GM18505 (cell line): ENCODE measurements around the gene TP53TG5.

Source experiments
- ATAC-seq: cut with Tn5 transposase; IDR thresholded peaks from one replicate; pipeline ENCODE4 v1.9.1; 2021; ENCODE audit not compliant: unreplicated experiment
- POLR2A ChIP-seq: IDR thresholded peaks from 4 replicates; pipeline ENCODE4 v1.6.1; 2011; ENCODE audit warnings: borderline replicate concordance; ENCODE audit not compliant: insufficient read depth, insufficient read length; ENCODE audit errors: extremely low read depth

Gene TP53TG5

GRCh38 chr20:45392733-45393132 is 14.6 kb upstream of the TP53TG5 start:
- TF ChIP-seq POLR2A: no peak
- no peak for ATAC-seq

DNA sequence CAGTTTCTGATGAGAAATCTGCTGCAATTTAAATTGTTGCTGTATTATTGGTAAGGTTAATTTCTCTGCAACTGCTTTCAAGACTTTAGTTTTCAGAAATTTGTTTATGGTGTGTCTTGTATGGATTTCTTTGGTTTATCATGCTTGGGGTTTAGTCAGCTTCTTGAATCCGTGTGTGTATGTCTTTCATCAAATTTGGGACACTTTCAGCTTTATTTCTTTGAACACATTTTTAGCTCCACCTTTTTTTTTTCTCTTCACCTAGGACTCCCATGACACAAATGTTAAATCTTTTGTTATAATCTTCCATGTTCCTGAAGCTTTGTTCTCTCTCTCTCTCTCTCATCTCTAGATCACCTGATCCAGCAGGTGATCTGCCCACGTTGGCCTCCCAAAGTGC is 13.4 kb upstream of the TP53TG5 start:
- no peak for TF ChIP-seq POLR2A
- no peak for ATAC-seq

- no peak for ATAC-seq
- TF ChIP-seq POLR2A: no peak
These were observed 12.8 kb upstream of the TP53TG5 start for GRCh38 chr20:45390931-45391330.

DNA sequence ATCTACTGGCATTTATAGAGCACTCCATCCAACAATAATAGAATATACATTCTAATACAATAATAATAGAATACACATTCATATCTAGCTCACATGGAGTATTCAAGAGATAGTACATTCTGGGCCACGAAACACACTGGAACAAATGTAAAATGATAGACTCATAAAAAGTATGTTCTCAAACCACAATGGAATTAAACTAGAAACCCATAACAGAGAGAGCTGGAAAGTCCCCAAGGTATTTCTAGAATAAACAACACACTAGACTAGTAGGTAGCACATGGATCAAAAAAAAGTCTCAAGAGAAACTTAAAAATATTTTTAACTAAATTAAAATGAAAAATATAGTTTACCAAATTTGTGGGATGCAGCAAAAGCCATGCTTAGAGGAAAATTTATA is 9.1 kb upstream of the TP53TG5 start:
- TF ChIP-seq POLR2A: no peak
- ATAC-seq: no peak

GRCh38 chr20:45377269-45377668 is 856 bp downstream of the TP53TG5 start:
- ATAC-seq: no peak

DNA sequence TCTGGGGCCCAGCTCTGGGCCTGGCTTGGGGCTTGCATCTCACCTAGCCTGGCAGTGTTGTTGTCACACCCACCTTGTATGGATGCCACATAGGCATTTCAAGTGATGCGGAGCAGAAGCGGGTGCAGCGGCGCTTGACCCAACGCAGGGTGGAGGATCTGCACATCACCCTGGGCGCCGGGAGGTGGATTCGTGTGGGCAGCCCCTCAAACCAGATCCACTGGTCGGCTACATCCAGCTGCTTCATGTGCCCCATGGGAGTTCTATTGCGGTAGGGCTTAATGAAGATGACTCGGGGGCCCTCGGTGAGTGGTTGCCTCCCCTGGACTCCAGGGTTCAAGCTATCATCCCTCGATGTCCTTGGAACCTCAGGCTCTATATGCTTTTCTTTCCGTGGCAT is 3.2 kb downstream of the TP53TG5 start:
- ATAC-seq: no peak
- no peak for TF ChIP-seq POLR2A

More at GRCh38 chr20:45377269-45377668, 856 bp downstream of the TP53TG5 start:
- TF ChIP-seq POLR2A: no peak

DNA sequence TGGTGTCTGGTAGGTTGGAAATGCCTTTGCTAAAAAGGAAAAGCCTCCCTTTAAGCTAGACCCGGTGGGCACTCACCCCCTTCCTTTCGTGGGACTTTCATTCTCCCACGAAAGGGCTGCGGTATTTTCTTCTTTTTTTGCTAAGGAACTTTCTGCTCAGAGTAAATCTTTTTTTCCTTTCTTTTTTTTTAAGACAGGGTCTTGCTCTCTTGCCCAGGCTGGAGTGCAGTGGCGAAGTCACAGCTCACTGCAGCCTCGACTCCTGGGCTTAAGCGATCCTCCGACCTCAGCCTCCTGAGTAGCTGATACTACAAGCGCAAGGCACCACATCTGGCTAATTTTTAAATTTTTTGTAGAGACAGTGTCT is 4.0 kb downstream of the TP53TG5 start:
- TF ChIP-seq POLR2A: no peak
- ATAC-seq: no peak

- no peak for TF ChIP-seq POLR2A
- ATAC-seq: no peak
These were observed 4.6 kb downstream of the TP53TG5 start for GRCh38 chr20:45373353-45374100.

DNA sequence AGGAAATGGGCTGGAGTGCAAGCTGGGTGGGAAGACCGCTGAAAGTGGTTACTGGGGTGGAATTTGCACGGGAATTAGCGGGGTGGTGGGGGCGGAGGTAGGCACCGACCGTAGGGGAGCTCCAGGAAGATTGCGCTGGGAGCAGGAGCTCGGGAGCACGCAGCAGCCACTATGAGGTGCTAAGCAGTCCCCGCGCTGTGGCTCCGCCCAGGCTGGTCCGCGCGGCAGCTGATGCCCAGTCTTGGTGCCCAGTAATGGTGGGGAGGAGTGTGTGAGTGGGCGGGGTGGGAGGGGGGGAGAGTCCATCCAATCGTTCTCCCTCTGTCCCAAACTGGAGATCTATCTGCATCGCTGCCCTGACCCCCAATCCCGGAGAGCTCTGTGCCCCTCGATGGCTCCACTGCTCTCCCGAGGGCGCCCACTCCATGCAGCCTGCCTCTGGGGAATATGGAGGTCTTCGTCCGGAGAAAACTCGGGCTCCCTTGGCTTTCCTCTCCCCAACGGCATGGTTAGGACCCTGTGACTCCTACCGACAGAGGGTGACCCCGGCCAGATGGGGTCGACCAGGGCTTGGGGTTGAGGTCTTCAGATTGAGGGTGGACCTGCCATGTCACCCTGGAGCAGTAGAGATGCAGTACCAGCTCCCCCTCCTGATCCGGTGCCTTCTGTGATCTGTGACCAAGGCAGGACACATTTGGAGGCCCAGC is 5.3 kb downstream of the TP53TG5 start:
- ATAC-seq: no peak
- no peak for TF ChIP-seq POLR2A

GRCh38 chr20:45372241-45372640 is 5.9 kb downstream of the TP53TG5 start:
- TF ChIP-seq POLR2A: no peak
- ATAC-seq: no peak

- no peak for ATAC-seq
- TF ChIP-seq POLR2A: no peak
These were observed 7.5 kb downstream of the TP53TG5 start for GRCh38 chr20:45370571-45371160.

DNA sequence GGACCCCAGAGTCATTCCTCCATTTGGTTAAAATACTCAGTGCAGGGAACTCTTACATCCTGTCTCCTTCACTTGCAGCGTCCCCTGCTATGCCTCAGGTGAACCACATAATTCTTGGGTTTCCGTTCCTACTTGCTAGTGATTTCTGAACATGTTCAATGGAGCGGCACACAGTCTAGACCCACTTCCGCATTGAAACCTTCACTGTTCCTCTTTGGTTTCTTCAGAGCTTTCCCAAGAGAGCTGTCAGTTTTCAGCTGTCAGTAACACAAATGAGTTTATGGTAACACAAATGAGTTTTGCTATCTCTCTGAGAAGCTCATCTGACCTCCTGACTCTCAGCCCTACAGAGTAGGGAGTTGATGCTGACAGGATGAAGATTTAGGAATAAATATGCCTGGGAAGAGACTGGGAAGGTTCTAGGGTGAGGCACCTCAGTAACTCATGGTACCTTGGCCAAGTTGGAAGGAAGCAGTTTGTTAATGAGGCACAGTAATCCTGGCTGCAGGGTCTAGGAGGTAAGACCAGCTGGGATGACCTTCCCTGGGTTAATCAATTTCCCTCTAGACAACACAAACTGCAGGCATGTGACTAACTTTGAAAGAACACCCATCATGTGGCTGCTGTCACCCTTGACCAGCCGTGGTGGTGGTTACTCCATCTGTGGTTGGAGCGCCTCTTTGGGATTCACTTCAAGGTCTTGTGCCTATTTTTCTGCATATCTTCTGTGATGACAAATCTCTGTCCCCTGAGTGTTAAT is 9.7 kb downstream of the TP53TG5 start:
- ATAC-seq: peak; percentile 67
- TF ChIP-seq POLR2A: no peak

- TF ChIP-seq POLR2A: no peak
- no peak for ATAC-seq
These were observed 11.0 kb downstream of the TP53TG5 start for GRCh38 chr20:45367126-45367525.
